ENCODE measurements around the gene MATR3.
"Not testable (repeated sequence)": the region's sequence is repeated elsewhere in the genome, so short reads cannot be mapped to it uniquely, and the experiment has no call there.

Gene MATR3

GRCh38 chr5:139354186-139354585 lies 60.6 kb downstream of the MATR3 start:
- DNase-seq (ENCODE audit: low read depth): no peak

DNA sequence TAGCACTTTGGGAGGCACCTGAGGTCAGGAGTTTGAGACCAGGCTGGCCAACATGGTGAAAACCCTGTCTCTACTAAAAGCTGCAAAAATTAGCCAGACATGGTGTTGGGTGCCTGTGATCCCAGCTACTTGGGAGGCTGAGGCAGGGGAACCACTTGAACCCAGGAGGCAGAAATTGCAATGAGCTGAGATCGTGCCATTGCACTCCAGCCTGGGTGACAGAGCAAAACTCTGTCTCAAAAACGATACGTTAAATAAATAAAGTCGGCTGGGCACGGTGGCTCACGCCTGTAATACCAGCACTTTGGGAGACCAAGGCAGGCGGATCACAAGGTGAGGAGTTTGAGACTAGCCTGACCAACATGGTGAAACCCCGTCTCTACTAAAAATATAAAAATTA lies 62.4 kb downstream of the MATR3 start:
- DNase-seq (ENCODE audit: low read depth): not testable (repeated sequence)

DNA sequence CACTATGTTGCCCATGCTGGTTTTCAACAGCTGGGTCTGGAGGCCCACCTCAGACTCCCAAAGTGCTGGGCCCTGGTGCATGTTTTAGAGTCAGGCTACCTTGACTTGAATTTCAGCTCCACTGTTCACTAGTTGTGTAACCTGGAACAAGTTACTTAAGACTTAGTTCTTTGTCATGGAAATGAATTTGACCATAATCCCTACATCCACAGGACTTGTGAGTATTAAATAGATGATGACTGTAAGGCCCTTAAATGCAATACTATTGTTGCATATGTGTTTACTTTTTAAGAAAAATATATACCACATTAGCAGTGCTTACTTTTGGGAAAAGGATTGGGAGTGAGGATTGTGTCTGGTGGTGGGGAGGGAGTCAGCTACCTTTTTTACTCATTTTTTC lies 64.5 kb downstream of the MATR3 start:
- DNase-seq (ENCODE audit: low read depth): no peak

DNA sequence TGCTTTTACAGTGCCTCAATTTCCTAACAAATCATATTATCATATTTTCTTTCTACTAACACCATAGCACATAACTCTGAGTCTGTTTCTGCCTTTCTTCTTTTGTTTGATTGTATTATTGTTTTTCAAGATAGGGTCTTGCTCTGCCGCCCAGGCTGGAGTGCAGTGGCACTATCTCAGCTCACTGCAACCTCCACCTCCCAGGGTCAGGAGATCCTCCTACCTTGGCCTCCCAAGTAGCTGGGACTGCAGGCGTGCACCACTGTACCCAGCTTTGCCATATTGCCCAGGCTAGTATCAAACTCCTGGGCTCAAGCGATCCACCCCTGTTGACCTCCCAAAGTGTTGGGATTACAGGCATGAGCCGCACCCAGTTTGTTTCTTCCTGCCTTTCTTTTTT lies 66.8 kb downstream of the MATR3 start:
- no peak for DNase-seq (ENCODE audit: low read depth)

GRCh38 chr5:139361835-139362429 lies 68.4 kb downstream of the MATR3 start:
- no peak for DNase-seq (ENCODE audit: low read depth)

- DNase-seq (ENCODE audit: low read depth): no peak
Measured at GRCh38 chr5:139363937-139364336, 70.4 kb downstream of the MATR3 start.

DNA sequence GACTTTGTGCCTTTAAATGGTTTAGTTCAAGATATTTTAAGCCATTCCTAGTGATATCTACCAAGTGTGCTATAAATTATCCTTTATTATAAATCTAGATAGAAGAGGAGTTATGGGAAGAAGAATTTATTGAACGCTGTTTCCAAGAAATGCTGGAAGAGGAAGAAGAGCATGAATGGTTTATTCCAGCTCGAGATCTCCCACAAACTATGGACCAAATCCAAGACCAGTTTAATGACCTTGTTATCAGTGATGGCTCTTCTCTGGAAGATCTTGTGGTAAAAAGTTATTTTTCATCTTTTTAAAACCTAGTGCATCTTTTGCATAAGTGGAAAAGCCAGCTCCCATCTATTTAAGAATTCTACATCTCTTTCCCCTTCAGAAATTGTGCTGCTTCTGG lies 70.9 kb downstream of the MATR3 start:
- DNase-seq (ENCODE audit: low read depth): no peak

DNA sequence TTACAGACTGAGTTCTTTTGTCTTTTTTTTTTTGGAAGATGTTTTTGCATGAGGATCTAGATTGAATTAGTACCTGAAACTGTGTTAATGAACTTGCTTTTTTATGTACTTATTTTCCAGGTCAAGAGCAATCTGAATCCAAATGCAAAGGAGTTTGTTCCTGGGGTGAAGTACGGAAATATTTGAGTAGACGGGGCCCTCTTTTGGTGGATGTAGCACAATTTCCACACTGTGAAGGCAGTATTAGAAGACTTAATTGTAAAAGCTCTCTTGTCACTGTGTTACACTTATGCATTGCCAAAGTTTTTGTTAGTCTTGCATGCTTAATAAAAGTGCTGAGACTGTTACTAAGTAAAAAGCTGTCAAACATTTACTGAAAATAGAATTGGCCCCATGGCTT lies 75.1 kb downstream of the MATR3 start:
- DNase-seq (ENCODE audit: low read depth): no peak

- no peak for DNase-seq (ENCODE audit: low read depth)
Measured at GRCh38 chr5:139369181-139369580, 75.6 kb downstream of the MATR3 start.

DNA sequence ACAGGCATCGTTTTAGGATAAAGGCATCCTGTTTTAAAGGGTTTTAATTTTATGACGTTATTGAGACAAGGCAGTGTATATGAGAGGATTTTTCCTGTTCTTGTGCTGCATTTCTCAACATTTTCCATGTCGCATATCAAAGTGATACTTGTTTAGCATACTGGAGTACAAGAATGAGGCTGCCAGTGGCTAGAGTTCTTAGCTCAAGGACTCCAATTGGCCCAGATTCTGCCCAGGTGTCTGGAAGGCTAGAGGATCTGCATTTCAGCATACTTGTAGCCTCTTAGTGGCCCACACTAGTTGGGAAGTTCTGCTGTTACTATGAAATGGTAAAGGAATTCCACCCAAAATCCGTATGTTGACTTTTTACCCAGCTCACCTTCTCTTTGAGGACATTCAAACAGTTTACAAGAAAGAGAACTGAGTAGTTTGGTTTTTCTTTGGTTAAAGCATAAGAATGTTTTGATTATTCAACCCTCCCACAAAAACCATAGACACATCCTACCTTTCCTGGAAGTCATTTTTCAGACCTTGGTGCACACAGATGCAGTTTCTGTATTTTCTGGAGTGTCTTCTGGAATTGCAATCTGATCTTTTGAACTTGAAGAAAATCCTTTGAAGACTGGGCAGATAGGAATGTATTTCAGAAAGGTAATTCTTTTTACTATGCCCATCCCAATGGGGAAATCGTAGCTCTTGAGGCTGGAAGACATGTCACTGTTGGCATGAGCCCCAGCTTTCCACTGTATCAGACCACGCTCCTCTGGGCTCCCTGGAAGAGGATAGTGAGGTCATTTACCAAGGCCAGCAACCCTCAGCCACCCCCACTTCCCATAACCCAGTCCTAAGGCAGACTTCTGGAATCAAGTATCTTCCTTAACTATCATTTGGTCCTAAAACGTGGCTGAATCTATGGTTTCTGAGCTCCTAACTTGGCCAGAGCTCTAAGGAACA lies 78.2 kb downstream of the MATR3 start:
- no peak for DNase-seq (ENCODE audit: low read depth)

- no peak for DNase-seq (ENCODE audit: low read depth)
Measured at GRCh38 chr5:139374909-139375308, 81.4 kb downstream of the MATR3 start.

DNA sequence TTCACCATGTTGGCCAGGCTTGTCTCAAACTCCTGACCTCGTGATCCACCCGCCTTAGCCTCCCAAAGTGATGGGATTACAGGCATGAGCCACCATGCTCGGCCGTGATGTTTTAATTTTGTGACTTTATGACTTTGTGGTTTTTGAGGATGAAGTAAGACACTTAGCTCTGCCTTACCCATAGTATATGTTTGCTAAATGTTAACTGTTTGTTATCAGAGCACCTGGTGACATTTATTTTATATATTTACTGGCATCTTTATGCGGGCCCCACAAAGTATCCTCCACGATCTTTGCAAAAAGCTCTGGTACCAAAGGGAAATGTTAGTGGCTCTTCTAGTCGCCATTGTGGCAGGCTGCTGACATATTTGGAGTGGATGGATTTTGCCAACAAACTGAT lies 82.8 kb downstream of the MATR3 start:
- no peak for DNase-seq (ENCODE audit: low read depth)

- no peak for DNase-seq (ENCODE audit: low read depth)
Measured at GRCh38 chr5:139377226-139377625, 83.7 kb downstream of the MATR3 start.

GRCh38 chr5:139378101-139378825 lies 84.7 kb downstream of the MATR3 start:
- no peak for DNase-seq (ENCODE audit: low read depth)

DNA sequence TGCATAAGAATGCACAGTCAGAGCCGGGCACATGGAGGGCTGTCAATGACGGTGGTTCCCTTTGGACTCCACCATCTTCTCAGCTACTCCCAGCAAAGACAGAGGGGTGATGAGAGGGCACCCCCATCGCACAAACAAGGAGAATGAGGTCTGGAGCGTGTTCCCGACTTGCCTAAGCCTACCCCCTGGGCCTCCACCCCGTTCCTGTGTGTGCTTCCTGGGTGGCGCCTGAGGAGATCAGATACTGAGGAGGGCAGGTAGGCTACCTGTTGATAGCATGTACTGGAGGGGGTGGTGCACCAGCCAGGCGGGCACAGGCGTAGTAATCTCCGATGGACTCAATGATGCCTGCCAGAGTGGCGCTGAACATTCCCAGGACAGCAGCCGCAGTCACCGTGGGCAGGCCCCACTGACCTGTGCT lies 85.4 kb downstream of the MATR3 start:
- no peak for DNase-seq (ENCODE audit: low read depth)

GRCh38 chr5:139379626-139380449 lies 86.3 kb downstream of the MATR3 start:
- no peak for DNase-seq (ENCODE audit: low read depth)
